Kidney tubule cell (primary cell): ENCODE data around the gene SLC15A1.

Source experiments
- DNase-seq: peaks from one replicate; pipeline ENCODE4 v3.0.0-alpha.2; 2018; ENCODE audit warnings: low spot score

The SLC15A1 gene

GRCh38 chr13:98693756-98694155, 58.7 kb downstream of the SLC15A1 start:
- DNase-seq, result no peak

GRCh38 chr13:98691360-98691759, 61.1 kb downstream of the SLC15A1 start:
- DNase-seq, result no peak

- no peak for DNase-seq
Measured at GRCh38 chr13:98690348-98691022, 62.0 kb downstream of the SLC15A1 start.

DNA sequence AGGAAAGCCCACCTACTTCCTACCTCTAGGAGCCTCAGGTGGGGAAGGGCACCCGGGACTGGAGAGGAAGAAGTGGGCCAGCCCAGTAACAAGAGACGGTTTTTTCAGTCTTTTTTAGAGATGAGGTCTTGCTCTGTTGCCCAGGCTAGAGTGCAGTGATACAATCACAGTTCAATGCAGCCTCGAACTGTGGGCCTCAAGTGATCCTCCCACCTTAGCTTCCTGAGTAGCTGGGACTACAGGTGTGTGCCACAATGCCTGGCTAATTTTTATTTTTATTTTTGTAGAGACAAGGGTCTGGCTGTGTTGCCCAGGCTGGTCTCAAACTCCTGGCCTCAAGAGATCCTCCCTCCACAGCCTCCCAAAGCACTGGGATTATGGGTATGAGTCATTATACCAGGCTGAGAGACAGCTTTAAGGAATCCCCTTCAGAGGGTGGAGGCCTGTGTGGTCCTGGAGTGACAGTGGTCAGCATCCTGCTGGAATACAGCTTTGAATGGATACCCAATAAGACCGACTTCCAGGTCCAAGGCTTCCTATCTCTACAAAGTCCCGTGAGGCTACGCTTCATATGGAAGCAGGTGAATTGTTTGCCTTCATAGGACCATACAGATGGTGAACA, 63.0 kb downstream of the SLC15A1 start:
- no peak for DNase-seq

DNA sequence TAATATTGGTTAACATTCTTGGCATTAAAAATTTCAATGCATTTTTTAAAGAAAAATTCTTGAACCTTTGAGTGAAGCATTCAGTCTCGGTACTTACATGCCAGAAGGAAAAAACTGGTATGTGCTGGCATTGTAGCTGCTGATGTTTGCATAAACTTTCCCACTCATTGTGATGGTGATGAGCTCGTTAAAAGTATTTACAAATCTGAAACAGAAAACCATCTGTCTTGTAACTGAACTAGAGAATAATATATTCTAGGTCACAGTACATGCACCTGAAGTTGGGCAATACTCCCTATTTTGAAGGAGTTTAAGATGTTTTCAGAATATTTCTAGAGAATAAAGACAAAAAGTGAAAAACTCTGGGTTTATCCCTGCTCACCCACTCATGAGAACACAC, 64.1 kb downstream of the SLC15A1 start:
- DNase-seq, result no peak

GRCh38 chr13:98687319-98687718, 65.2 kb downstream of the SLC15A1 start:
- no peak for DNase-seq

DNA sequence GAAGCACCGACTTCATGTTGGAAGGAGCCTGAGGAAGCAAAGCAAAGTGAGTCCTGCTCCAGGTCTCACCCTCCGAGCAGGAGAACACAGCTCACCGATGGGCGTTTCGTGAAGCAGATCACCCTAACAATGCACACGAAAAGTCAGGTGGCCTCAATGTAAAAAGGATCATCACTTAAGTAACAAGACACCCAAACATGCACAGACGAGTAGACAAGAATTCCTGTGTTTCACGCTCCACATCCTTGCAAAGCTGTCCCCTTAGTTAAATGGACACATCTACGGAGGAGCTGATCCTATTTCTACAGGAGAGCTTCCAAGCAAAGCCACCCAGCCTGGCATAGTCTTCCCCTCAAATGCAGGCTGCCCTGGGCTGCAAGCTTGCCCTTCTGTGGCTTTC, 66.2 kb downstream of the SLC15A1 start:
- no peak for DNase-seq

DNA sequence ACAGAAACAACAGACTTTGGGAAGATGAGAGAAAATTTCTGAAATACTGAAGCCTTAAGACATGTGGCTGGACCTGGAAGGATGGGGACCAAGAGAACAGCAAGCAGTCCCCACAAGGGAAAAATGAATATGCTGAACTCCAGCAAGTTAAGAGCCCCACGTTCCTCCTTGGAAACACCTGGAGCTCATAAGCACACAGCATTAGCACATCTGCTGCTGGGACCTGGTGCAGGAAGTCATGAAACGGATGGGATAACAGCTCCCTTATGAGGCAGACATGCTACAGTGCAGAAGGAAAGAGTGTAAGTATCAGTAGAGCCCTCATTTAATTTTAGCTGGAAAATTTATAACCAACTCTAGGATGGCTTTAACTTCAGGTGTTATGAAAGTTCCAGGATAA, 67.3 kb downstream of the SLC15A1 start:
- no peak for DNase-seq

GRCh38 chr13:98681049-98681448, 71.4 kb downstream of the SLC15A1 start:
- DNase-seq, result no peak

GRCh38 chr13:98678741-98679140, 73.7 kb downstream of the SLC15A1 start:
- no peak for DNase-seq

DNA sequence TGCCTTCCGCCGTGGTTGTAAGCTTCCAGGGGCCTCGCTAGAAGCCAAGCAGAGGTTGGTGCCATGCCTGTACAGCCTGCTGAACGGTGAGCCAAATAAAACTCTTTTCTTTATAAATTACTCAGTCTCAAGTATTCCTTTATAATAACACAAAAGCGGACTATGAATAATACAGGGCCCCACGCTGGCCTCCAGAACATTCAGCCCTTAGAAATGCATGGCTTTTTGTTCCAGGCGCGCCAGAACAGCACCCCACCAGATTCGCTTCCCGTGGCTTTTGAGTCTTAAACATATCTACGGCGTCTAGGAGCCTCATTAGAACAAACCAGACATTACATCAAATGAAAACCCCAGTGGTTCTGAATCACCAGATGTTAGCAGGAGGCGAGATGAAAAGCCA, 75.1 kb downstream of the SLC15A1 start:
- no peak for DNase-seq

DNA sequence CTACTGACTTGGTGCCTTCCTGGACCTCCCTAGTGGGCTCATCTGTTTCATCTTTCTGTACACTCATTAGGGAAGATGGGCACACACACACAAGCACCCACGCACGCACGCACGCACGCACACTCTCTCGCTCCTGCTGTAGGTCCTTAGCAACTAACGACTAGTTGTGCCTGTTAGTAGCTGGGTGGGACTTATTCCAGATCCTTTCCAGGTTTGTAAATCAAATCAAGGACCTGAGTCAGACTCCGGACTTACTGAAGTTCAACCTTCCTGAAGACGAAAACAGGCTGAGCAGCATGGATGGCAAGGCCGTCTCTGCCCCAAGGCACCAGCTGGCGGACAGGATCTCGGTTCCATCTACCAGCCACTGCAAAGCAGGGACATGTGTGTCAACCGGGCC, 76.2 kb downstream of the SLC15A1 start:
- DNase-seq, result no peak

DNA sequence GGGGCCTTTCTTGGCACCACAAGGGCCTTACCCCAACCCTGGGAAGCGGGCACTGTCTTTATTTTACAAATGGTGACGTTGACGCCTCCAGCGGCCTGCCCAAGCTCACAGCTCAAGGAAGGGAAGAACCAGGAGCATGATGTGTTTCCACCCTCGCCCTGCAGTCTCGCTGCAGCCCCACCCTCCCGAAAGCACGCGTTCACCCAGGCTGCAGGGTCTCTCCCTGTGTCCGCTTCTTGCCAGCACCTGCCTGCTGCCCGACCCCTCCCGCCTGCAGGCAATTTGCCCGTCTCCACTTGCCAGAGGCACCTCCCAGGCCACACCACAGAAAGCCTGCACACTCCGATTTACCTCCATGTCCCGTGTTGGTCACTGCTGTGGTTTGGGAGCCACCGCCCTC, 76.6 kb downstream of the SLC15A1 start:
- DNase-seq, result no peak

GRCh38 chr13:98675066-98675465, 77.4 kb downstream of the SLC15A1 start:
- DNase-seq, result no peak

DNA sequence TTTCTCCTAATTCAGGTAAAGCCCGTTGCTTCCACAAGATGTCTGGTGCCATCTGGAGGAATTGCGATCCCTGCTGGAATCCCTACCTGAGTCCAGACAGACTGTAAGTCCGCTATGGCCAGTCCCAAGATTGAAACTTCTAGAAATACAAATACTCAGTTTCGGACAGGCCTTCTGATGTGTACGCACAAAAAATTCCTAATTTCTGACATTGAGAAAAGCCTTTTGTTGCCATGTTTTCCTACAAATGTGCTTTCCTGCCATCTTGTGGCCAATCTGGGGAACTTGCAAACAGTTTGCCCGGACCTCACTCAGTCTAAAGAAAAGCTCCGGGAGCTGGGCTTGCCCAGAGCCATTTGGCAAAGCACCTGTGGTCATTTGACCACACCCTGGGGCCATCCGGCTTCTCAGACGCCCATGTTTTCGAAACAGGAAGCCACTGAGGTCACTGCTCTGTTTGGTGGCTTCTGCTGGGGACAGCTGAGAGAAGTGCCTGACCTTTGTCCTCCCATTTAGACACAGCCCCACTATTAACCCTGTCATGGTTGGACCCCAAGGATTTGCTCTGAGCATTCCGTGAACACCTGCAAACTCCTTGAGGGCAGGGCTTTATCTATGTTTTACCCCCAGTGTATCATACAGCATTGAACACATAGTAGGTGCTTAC, 79.4 kb downstream of the SLC15A1 start:
- peak; percentile 81 for DNase-seq

DNA sequence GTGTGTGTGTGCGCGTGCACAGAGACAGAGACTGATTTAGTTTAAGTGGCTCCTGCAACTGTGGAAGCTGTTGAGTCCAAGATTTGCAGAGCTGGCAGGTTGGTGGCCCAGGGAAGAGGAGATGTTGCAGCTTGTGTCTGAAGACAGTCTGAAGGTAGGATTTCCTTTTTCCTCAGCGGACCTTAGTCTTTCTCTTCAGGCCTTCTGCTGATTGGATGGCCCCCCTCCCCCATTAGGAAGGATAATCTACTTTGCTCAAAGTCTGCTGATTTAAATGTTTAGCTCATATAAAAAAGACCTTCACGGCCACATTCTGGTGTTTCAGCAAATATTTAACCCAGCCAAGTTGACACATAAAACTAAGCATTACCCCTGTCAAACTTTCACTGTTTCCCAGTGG, 84.3 kb downstream of the SLC15A1 start:
- DNase-seq, result no peak

DNA sequence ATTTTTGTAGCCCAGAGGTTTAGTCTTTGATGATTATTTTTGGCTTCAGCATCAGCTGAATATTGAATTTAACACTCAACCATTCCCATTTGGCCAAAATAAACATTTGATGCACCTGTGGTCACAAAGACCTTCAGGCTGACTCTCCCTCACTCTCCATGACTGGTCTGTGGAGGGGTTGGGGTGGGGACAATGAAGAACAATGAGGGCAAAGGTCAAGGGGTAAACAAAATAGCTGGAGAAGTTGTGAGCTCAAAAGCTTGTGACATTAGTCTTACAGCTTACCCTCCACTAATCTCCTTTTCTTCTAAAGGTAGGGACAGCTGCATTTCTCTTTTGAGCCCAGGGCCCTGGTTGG, 86.9 kb downstream of the SLC15A1 start:
- DNase-seq, result peak; percentile 52

- DNase-seq, result peak; percentile 78
Measured at GRCh38 chr13:98664924-98665637, 87.4 kb downstream of the SLC15A1 start.

- DNase-seq, result no peak
Measured at GRCh38 chr13:98664510-98664909, 88.0 kb downstream of the SLC15A1 start.

DNA sequence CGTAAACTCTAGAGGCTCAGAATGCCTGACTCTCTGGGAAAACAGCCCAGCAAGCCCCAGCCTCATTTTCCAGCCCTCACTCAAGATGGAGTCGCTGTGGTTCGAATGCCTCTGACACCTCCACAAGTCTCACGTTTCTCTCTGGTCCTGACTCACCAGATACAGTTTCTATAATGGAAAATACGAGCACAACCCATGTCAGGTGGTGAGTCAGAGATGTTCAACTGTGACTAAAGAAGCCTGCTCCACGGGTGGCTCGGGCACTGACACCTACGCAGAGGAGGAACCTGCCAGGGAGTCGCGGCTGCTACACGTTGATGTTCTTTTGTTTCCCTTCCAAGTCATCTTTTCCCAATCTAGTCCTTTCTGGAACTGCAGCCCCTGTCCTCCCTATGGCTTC, 88.4 kb downstream of the SLC15A1 start:
- peak; percentile 92 for DNase-seq

GRCh38 chr13:98658131-98658530, 94.3 kb downstream of the SLC15A1 start:
- DNase-seq, result peak; percentile 54

DNA sequence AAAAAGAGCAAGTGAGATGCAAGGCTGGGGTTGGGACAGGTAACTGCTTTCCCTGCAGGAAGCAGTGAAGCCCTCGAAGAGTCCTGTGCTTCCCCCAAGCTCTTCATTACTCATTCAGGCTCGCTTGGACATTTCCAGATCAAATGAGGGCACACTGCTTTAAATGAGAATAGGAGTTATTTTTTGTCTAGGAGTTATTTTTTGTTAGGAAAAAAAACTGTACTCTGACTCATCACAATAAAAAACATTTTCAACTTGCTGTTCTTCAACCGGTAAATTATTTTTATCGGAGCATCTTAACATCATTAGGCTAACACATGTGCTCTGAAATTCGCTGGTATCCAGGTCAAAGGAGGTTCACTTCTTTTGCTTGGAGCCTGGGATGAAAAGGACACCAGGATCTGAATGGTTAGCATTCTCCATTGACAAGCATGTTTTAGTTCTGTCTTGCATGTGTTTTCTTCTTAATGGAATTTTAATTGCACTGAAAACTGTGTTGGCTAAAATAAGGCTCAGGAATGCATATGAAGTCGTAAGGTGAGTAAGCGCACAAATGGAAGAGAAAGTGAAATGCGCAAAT, 94.9 kb downstream of the SLC15A1 start:
- DNase-seq, result peak; percentile 19

DNA sequence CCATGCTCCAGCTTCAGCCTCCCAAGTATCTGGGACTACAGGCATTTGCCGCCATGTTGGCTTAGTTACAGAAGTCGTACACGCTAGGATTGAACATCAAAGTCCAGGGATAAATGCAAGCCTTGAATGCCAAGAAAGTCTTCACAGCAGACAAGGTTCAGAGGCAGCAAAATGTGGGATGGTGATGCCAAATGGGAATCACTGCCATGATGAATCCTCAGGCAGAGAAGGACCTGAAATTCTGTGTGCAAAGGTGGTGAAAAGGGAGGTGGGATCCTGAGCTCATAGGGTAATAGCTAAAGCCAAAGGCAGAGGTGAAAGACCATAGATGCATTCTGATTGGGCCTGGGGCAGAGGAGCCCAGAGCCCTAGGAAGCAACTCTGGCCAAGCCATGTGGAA, 96.2 kb downstream of the SLC15A1 start:
- DNase-seq, result no peak
